ENCODE results near the gene LMO7. TPM values are rescaled to one million over a fixed set of nuclear protein-coding genes. Genes with fewer than 3 reads are reported as not detected.

The LMO7 gene
- total RNA-seq, 1 donor from 2014 or later, result 125 TPM

GRCh38 chr13:75801388-75801945 is 165.3 kb downstream of the LMO7 start:
- DNase-seq (ENCODE audit: low spot score), result no peak

- no peak for DNase-seq (ENCODE audit: low spot score)
Observed at GRCh38 chr13:75802161-75802560, 166.0 kb downstream of the LMO7 start.

- no peak for DNase-seq (ENCODE audit: low spot score)
Observed at GRCh38 chr13:75803164-75803611, 167.1 kb downstream of the LMO7 start.

GRCh38 chr13:75804054-75804453 is 167.9 kb downstream of the LMO7 start:
- DNase-seq (ENCODE audit: low spot score), result no peak

- no peak for DNase-seq (ENCODE audit: low spot score)
Observed at GRCh38 chr13:75804605-75805004, 168.5 kb downstream of the LMO7 start.

- no peak for DNase-seq (ENCODE audit: low spot score)
Observed at GRCh38 chr13:75806117-75806516, 170.0 kb downstream of the LMO7 start.

- DNase-seq (ENCODE audit: low spot score), result no peak
Observed at GRCh38 chr13:75811361-75811760, 175.2 kb downstream of the LMO7 start.

- DNase-seq (ENCODE audit: low spot score), result no peak
Observed at GRCh38 chr13:75811841-75812240, 175.7 kb downstream of the LMO7 start.

GRCh38 chr13:75812751-75813181 is 176.6 kb downstream of the LMO7 start:
- peak; percentile 84 for DNase-seq (ENCODE audit: low spot score)

- no peak for DNase-seq (ENCODE audit: low spot score)
Observed at GRCh38 chr13:75813323-75813722, 177.2 kb downstream of the LMO7 start.

- DNase-seq (ENCODE audit: low spot score), result peak; percentile 33
Observed at GRCh38 chr13:75818179-75818967, 182.2 kb downstream of the LMO7 start.

GRCh38 chr13:75818968-75819225 is 182.8 kb downstream of the LMO7 start:
- no peak for DNase-seq (ENCODE audit: low spot score)

- no peak for DNase-seq (ENCODE audit: low spot score)
Observed at GRCh38 chr13:75825161-75825560, 189.0 kb downstream of the LMO7 start.

- no peak for DNase-seq (ENCODE audit: low spot score)
Observed at GRCh38 chr13:75825594-75825993, 189.5 kb downstream of the LMO7 start.

- DNase-seq (ENCODE audit: low spot score), result no peak
Observed at GRCh38 chr13:75826391-75826790, 190.3 kb downstream of the LMO7 start.

GRCh38 chr13:75829830-75830229 is 193.7 kb downstream of the LMO7 start:
- no peak for DNase-seq (ENCODE audit: low spot score)

GRCh38 chr13:75830842-75831241 is 194.7 kb downstream of the LMO7 start:
- no peak for DNase-seq (ENCODE audit: low spot score)

GRCh38 chr13:75831389-75831788 is 195.3 kb downstream of the LMO7 start:
- no peak for DNase-seq (ENCODE audit: low spot score)

GRCh38 chr13:75832812-75833211 is 196.7 kb downstream of the LMO7 start:
- no peak for DNase-seq (ENCODE audit: low spot score)

- no peak for DNase-seq (ENCODE audit: low spot score)
Observed at GRCh38 chr13:75836441-75836840, 200.3 kb downstream of the LMO7 start.

GRCh38 chr13:75838366-75839005 is 202.4 kb downstream of the LMO7 start:
- DNase-seq (ENCODE audit: low spot score), result no peak

- no peak for DNase-seq (ENCODE audit: low spot score)
Observed at GRCh38 chr13:75839406-75839805, 203.3 kb downstream of the LMO7 start.

GRCh38 chr13:75841905-75842304 is 205.8 kb downstream of the LMO7 start:
- DNase-seq (ENCODE audit: low spot score), result no peak

Measured in umbilical cord (tissue), 2 donors.